Measurements from ENCODE around the gene UQCRFS1. TPM values are rescaled to one million over a fixed set of nuclear protein-coding genes. Genes with fewer than 3 reads are reported as not detected.

UQCRFS1 gene
- 10 to 100 TPM; 35.0 to 40.6 (median 36.6) TPM for total RNA-seq (2021; fragmentation: NEBNext Ultra II Directional; extraction: Animal tissue kit (Norgen Biotek cat#: 25700))
- long read RNA-seq, transcript UQCRFS1-201 (2 exons, 3,475 nt): major isoform, 240 of 243 reads
- long read RNA-seq, partial matches to known transcripts: 0 of 243 reads
- long read RNA-seq, other reads (novel, unspliced or antisense): 3 of 243 reads

GRCh38 chr19:29212648-29213573, at the start of gene UQCRFS1:
UQCRFS1 (minus strand) TSS chr19:29213151; CDS start chr19:29213118, 33 bp downstream.
- peak within 1 kb of the TSS; percentile 92 for H3K4me3 Mint-ChIP-seq
- peak; percentile 91 for DNase-seq
- peak within 1 kb of the TSS; percentile 89 for H3K27ac Mint-ChIP-seq
- TF ChIP-seq CTCF (IDR thresholded peaks at IDR 0.05): no peak
- peaks cover 3% of the 10 kb centered on the region for H3K27me3 Mint-ChIP-seq (ENCODE audit: insufficient read depth)
- peaks cover 27% of the 10 kb centered on the region for H3K36me3 Mint-ChIP-seq (ENCODE audit: low read depth)
- peaks cover 4% of the 10 kb centered on the region; the same call in 1 of the 2 replicates for H3K9me3 Mint-ChIP-seq
- H3K4me1 Mint-ChIP-seq (ENCODE audit: low read depth): peaks cover 43% of the 10 kb centered on the region

- Mint-ChIP-seq H3K36me3 (ENCODE audit: low read depth) (no peaks in the 10 kb centered on the region), H3K27me3 (ENCODE audit: insufficient read depth) (peaks cover 9% of the 10 kb centered on the region), H3K4me3 (no peak overlapping the region)
Observed at GRCh38 chr19:29262085-29262484, 49.1 kb upstream of the UQCRFS1 start.

GRCh38 chr19:29260477-29261317, 47.7 kb upstream of the UQCRFS1 start:
- DNase-seq: no peak
- no peaks in the 10 kb centered on the region for H3K36me3 Mint-ChIP-seq (ENCODE audit: low read depth)
- TF ChIP-seq CTCF (IDR thresholded peaks at IDR 0.05): peak; percentile 75
- H3K27me3 Mint-ChIP-seq (ENCODE audit: insufficient read depth): peaks cover 9% of the 10 kb centered on the region
- no peaks in the 10 kb centered on the region for H3K9me3 Mint-ChIP-seq
- no peaks in the 10 kb centered on the region for H3K4me1 Mint-ChIP-seq (ENCODE audit: low read depth)
- no peak overlapping the region for H3K27ac Mint-ChIP-seq
- no peak overlapping the region for H3K4me3 Mint-ChIP-seq

More at GRCh38 chr19:29262085-29262484, 49.1 kb upstream of the UQCRFS1 start:
- no peak for DNase-seq
- Mint-ChIP-seq H3K27ac (no peak overlapping the region), H3K9me3 (no peaks in the 10 kb centered on the region), H3K4me1 (ENCODE audit: low read depth) (no peaks in the 10 kb centered on the region)
- TF ChIP-seq CTCF (IDR thresholded peaks at IDR 0.05): no peak

- Mint-ChIP-seq H3K9me3 (no peaks in the 10 kb centered on the region), H3K27ac (no peak overlapping the region), H3K4me1 (ENCODE audit: low read depth) (no peaks in the 10 kb centered on the region), H3K4me3 (no peak overlapping the region), H3K36me3 (ENCODE audit: low read depth) (no peaks in the 10 kb centered on the region), H3K27me3 (ENCODE audit: insufficient read depth) (peaks cover 9% of the 10 kb centered on the region)
- DNase-seq: no peak
- TF ChIP-seq CTCF (IDR thresholded peaks at IDR 0.05): no peak
Observed at GRCh38 chr19:29259867-29260281, 46.9 kb upstream of the UQCRFS1 start.

- no peak overlapping the region for H3K4me3 Mint-ChIP-seq
- peak; percentile 57 for TF ChIP-seq CTCF (IDR thresholded peaks at IDR 0.05)
- no peaks in the 10 kb centered on the region for H3K36me3 Mint-ChIP-seq (ENCODE audit: low read depth)
- no peaks in the 10 kb centered on the region for H3K4me1 Mint-ChIP-seq (ENCODE audit: low read depth)
- H3K27ac Mint-ChIP-seq: no peak overlapping the region
- no peaks in the 10 kb centered on the region for H3K9me3 Mint-ChIP-seq
- H3K27me3 Mint-ChIP-seq (ENCODE audit: insufficient read depth): peaks cover 9% of the 10 kb centered on the region
- DNase-seq: no peak
Observed at GRCh38 chr19:29259153-29259552, 46.2 kb upstream of the UQCRFS1 start.

All from HFFc6 (cell line).